ENCODE measurements around the gene CARNS1. TPM values are rescaled to one million over a fixed set of nuclear protein-coding genes. Genes with fewer than 3 reads are reported as not detected.
"Not testable (repeated sequence)": the region's sequence is repeated elsewhere in the genome, so short reads cannot be mapped to it uniquely, and the experiment has no call there.

CARNS1 gene
- total RNA-seq, 1 donor from 2014 or later = 0.23 TPM

GRCh38 chr11:67423891-67424613 is 8.6 kb downstream of the CARNS1 start:
- H3K4me1 Mint-ChIP-seq (ENCODE audit: low read depth, unreplicated experiment) = peaks cover 2% of the 10 kb centered on the region

GRCh38 chr11:67427364-67427859 is 11.9 kb downstream of the CARNS1 start:
- not testable (repeated sequence) for H4K20me1 ChIP-seq (ENCODE audit: insufficient read depth, low read length); FAIRE-seq; DNase-seq (ENCODE audit: low read depth); H3K4me1 Mint-ChIP-seq (ENCODE audit: low read depth, unreplicated experiment); H3K9me3 ChIP-seq (ENCODE audit: insufficient read depth, low read depth, low read length); H3K36me3 Mint-ChIP-seq (ENCODE audit: low read depth, unreplicated experiment); H3K27me3 ChIP-seq (ENCODE audit: insufficient read depth, low read length); H3K9me3 Mint-ChIP-seq (ENCODE audit: unreplicated experiment); H3K27me3 Mint-ChIP-seq (ENCODE audit: low read depth, unreplicated experiment); H3K36me3 ChIP-seq (ENCODE audit: insufficient read depth, low read length)
- peak overlapping the region; percentile 100 for H3K4me2 ChIP-seq (ENCODE audit: low read length)
- H3K4me1 ChIP-seq (ENCODE audit: insufficient read depth, low read length) = peaks cover 14% of the 10 kb centered on the region
- H3K9ac ChIP-seq (ENCODE audit: low read length) = peak overlapping the region; percentile 98
- peak overlapping the region; percentile 38 for H3K27ac Mint-ChIP-seq (ENCODE audit: unreplicated experiment)
- H3K27ac ChIP-seq (ENCODE audit: low read depth, low read length) = peak overlapping the region; percentile 46
- peak overlapping the region; percentile 97 for H3K4me3 Mint-ChIP-seq (ENCODE audit: unreplicated experiment)
- peak overlapping the region; percentile 97 for H2AFZ ChIP-seq (ENCODE audit: low read depth, low read length)
- H3K79me2 ChIP-seq (ENCODE audit: insufficient read depth, low read length) = peaks cover 26% of the 10 kb centered on the region
- peak overlapping the region; percentile 99 for H3K4me3 ChIP-seq (ENCODE audit: insufficient read depth, low read depth, low read length)

More at GRCh38 chr11:67423891-67424613, 8.6 kb downstream of the CARNS1 start:
- Histone ChIP-seq H3K36me3 (ENCODE audit: insufficient read depth, low read length) (no peaks in the 10 kb centered on the region), H3K4me2 (ENCODE audit: low read length) (no peak overlapping the region), H3K4me1 (ENCODE audit: insufficient read depth, low read length) (peaks cover 10% of the 10 kb centered on the region), H4K20me1 (ENCODE audit: insufficient read depth, low read length) (no peaks in the 10 kb centered on the region), H3K79me2 (ENCODE audit: insufficient read depth, low read length) (peaks cover 8% of the 10 kb centered on the region), H3K9me3 (ENCODE audit: insufficient read depth, low read depth, low read length) (no peaks in the 10 kb centered on the region), H2AFZ (ENCODE audit: low read depth, low read length) (no peak overlapping the region), H3K4me3 (ENCODE audit: insufficient read depth, low read depth, low read length) (no peak overlapping the region), H3K27me3 (ENCODE audit: insufficient read depth, low read length) (no peaks in the 10 kb centered on the region), H3K27ac (ENCODE audit: low read depth, low read length) (no peak overlapping the region), H3K9ac (ENCODE audit: low read length) (no peak overlapping the region)
- H3K27me3 Mint-ChIP-seq (ENCODE audit: low read depth, unreplicated experiment) = peaks cover 3% of the 10 kb centered on the region
- H3K4me3 Mint-ChIP-seq (ENCODE audit: unreplicated experiment) = no peak overlapping the region
- H3K27ac Mint-ChIP-seq (ENCODE audit: unreplicated experiment) = no peak overlapping the region
- no peaks in the 10 kb centered on the region for H3K9me3 Mint-ChIP-seq (ENCODE audit: unreplicated experiment)
- DNase-seq (ENCODE audit: low read depth) (no peak), FAIRE-seq (no peak)
- TF ChIP-seq CTCF (IDR thresholded peaks at IDR 0.05; ENCODE audit: insufficient read depth, low read depth, low read length) (no peak), EZH2 (IDR thresholded peaks at IDR 0.05; ENCODE audit: insufficient read depth, low read length) (no peak)
- H3K36me3 Mint-ChIP-seq (ENCODE audit: low read depth, unreplicated experiment) = no peaks in the 10 kb centered on the region

GRCh38 chr11:67428052-67429001 is 12.8 kb downstream of the CARNS1 start, which contains the start of gene RPS6KB2:
TSS of gene RPS6KB2 (plus strand) at chr11:67428494. CDS start at chr11:67428546, 52 bp downstream.
- FAIRE-seq = peak; percentile 50

More at GRCh38 chr11:67428052-67429001, 12.8 kb downstream of the CARNS1 start, which contains the start of gene RPS6KB2:
- peaks cover 8% of the 10 kb centered on the region for H3K36me3 Mint-ChIP-seq (ENCODE audit: low read depth, unreplicated experiment)
- Histone ChIP-seq H3K4me3 (ENCODE audit: insufficient read depth, low read depth, low read length) (peak within 1 kb of the TSS; percentile 99), H3K27ac (ENCODE audit: low read depth, low read length) (peak within 1 kb of the TSS; percentile 85), H3K79me2 (ENCODE audit: insufficient read depth, low read length) (peaks cover 26% of the 10 kb centered on the region), H3K36me3 (ENCODE audit: insufficient read depth, low read length) (peaks cover 6% of the 10 kb centered on the region), H3K4me1 (ENCODE audit: insufficient read depth, low read length) (peaks cover 14% of the 10 kb centered on the region), H3K9me3 (ENCODE audit: insufficient read depth, low read depth, low read length) (no peaks in the 10 kb centered on the region), H2AFZ (ENCODE audit: low read depth, low read length) (peak within 1 kb of the TSS; percentile 97), H3K27me3 (ENCODE audit: insufficient read depth, low read length) (no peaks in the 10 kb centered on the region), H3K4me2 (ENCODE audit: low read length) (peak within 1 kb of the TSS; percentile 100), H4K20me1 (ENCODE audit: insufficient read depth, low read length) (peaks cover 3% of the 10 kb centered on the region), H3K9ac (ENCODE audit: low read length) (peak within 1 kb of the TSS; percentile 98)
- peak within 1 kb of the TSS; percentile 97 for H3K4me3 Mint-ChIP-seq (ENCODE audit: unreplicated experiment)
- H3K9me3 Mint-ChIP-seq (ENCODE audit: unreplicated experiment) = no peaks in the 10 kb centered on the region
- DNase-seq (ENCODE audit: low read depth) = peak; percentile 88
- no peak for TF ChIP-seq EZH2 (IDR thresholded peaks at IDR 0.05; ENCODE audit: insufficient read depth, low read length)
- TF ChIP-seq CTCF (IDR thresholded peaks at IDR 0.05; ENCODE audit: insufficient read depth, low read depth, low read length) = no peak
- peak within 1 kb of the TSS; percentile 64 for H3K27ac Mint-ChIP-seq (ENCODE audit: unreplicated experiment)
- H3K4me1 Mint-ChIP-seq (ENCODE audit: low read depth, unreplicated experiment) = peaks cover 2% of the 10 kb centered on the region
- no peaks in the 10 kb centered on the region for H3K27me3 Mint-ChIP-seq (ENCODE audit: low read depth, unreplicated experiment)

Measured in astrocyte (in vitro differentiated cells and primary cell).